HEK293 (cell line): ENCODE data around the gene ACSS2.

Experiments used
- AEBP2 ChIP-seq: fragments of 450-650 bp; formaldehyde crosslinking; IDR thresholded peaks from 2 replicates; pipeline ENCODE4 v1.5.1; 2016; ENCODE audit warnings: missing biosample characterization, missing genetic modification characterization, borderline replicate concordance
- BCL11A ChIP-seq: fragments of 450-650 bp; formaldehyde crosslinking; IDR thresholded peaks from 2 replicates; pipeline ENCODE4 v1.5.1; 2016; ENCODE audit warnings: low read depth, missing biosample characterization, missing genetic modification characterization
- BCL6B ChIP-seq: fragments of 450-650 bp; formaldehyde crosslinking; IDR thresholded peaks from 2 replicates; pipeline ENCODE4 v1.5.1; 2017; ENCODE audit warnings: missing biosample characterization, missing genetic modification characterization
- ELK4 ChIP-seq: IDR thresholded peaks from 2 replicates; pipeline ENCODE4 v1.6.1; 2011; ENCODE audit warnings: mild to moderate bottlenecking, low read depth, low read length, borderline replicate concordance
- GLIS1 ChIP-seq: fragments of 450-650 bp; formaldehyde crosslinking; IDR thresholded peaks from 2 replicates; pipeline ENCODE4 v1.5.1; 2016; ENCODE audit warnings: missing biosample characterization, missing genetic modification characterization
- KLF16 ChIP-seq: fragments of 450-650 bp; formaldehyde crosslinking; IDR thresholded peaks from 2 replicates; pipeline ENCODE4 v1.5.1; 2017; ENCODE audit warnings: missing biosample characterization, missing genetic modification characterization
- KLF17 ChIP-seq: fragments of 450-650 bp; formaldehyde crosslinking; IDR thresholded peaks from 2 replicates; pipeline ENCODE4 v1.5.1; 2016; ENCODE audit warnings: missing biosample characterization, missing genetic modification characterization
- KLF7 ChIP-seq: fragments of 450-650 bp; formaldehyde crosslinking; IDR thresholded peaks from 2 replicates; pipeline ENCODE4 v1.5.1; 2016; ENCODE audit warnings: missing biosample characterization, missing genetic modification characterization, borderline replicate concordance
- KLF8 ChIP-seq: fragments of 450-650 bp; formaldehyde crosslinking; IDR thresholded peaks from 2 replicates; pipeline ENCODE4 v1.5.1; 2016; ENCODE audit warnings: missing biosample characterization, missing genetic modification characterization
- PATZ1 ChIP-seq: fragments of 450-650 bp; formaldehyde crosslinking; IDR thresholded peaks from 2 replicates; pipeline ENCODE4 v1.5.1; 2016; ENCODE audit warnings: missing biosample characterization, missing genetic modification characterization
- SP7 ChIP-seq: fragments of 450-650 bp; formaldehyde crosslinking; IDR thresholded peaks from 2 replicates; pipeline ENCODE4 v1.5.1; 2016; ENCODE audit warnings: missing biosample characterization, missing genetic modification characterization
- ZFHX2 ChIP-seq: fragments of 450-650 bp; formaldehyde crosslinking; conservative IDR thresholded peaks from 2 replicates; pipeline ENCODE4 v1.5.1; 2016; ENCODE audit warnings: missing biosample characterization, missing genetic modification characterization
- ZFP37 ChIP-seq: fragments of 450-650 bp; formaldehyde crosslinking; IDR thresholded peaks from 2 replicates; pipeline ENCODE4 v1.5.1; 2016; ENCODE audit warnings: missing biosample characterization, missing genetic modification characterization
- ZIC2 ChIP-seq: fragments of 450-650 bp; formaldehyde crosslinking; IDR thresholded peaks from 2 replicates; pipeline ENCODE4 v1.5.1; 2016; ENCODE audit warnings: missing biosample characterization, missing genetic modification characterization
- ZNF169 ChIP-seq: fragments of 450-650 bp; formaldehyde crosslinking; IDR thresholded peaks from 2 replicates; pipeline ENCODE4 v1.5.1; 2016; ENCODE audit warnings: missing biosample characterization, missing genetic modification characterization
- ZNF24 ChIP-seq: fragments of 450-650 bp; formaldehyde crosslinking; IDR thresholded peaks from 2 replicates; pipeline ENCODE4 v1.5.1; 2016; ENCODE audit warnings: missing biosample characterization, missing genetic modification characterization
- ZNF266 ChIP-seq: fragments of 450-650 bp; formaldehyde crosslinking; IDR thresholded peaks from 2 replicates; pipeline ENCODE4 v1.5.1; 2016; ENCODE audit warnings: missing biosample characterization, missing genetic modification characterization, low read depth
- ZNF311 ChIP-seq: fragments of 450-650 bp; formaldehyde crosslinking; IDR thresholded peaks from 2 replicates; pipeline ENCODE4 v1.5.1; 2017; ENCODE audit warnings: missing biosample characterization, missing genetic modification characterization, borderline replicate concordance
- ZNF362 ChIP-seq: fragments of 450-650 bp; formaldehyde crosslinking; IDR thresholded peaks from 2 replicates; pipeline ENCODE4 v1.5.1; 2016; ENCODE audit warnings: missing biosample characterization, missing genetic modification characterization
- ZNF366 ChIP-seq: fragments of 450-650 bp; formaldehyde crosslinking; conservative IDR thresholded peaks from 2 replicates; pipeline ENCODE4 v1.5.1; 2016; ENCODE audit warnings: missing biosample characterization, missing genetic modification characterization
- ZNF404 ChIP-seq: fragments of 450-650 bp; formaldehyde crosslinking; IDR thresholded peaks from 2 replicates; pipeline ENCODE4 v1.5.1; 2017; ENCODE audit warnings: missing biosample characterization, missing genetic modification characterization
- ZNF544 ChIP-seq: fragments of 450-650 bp; formaldehyde crosslinking; IDR thresholded peaks from 2 replicates; pipeline ENCODE4 v1.5.0; 2017; ENCODE audit warnings: missing biosample characterization, missing genetic modification characterization
- ZNF600 ChIP-seq: fragments of 450-650 bp; formaldehyde crosslinking; IDR thresholded peaks from 2 replicates; pipeline ENCODE4 v1.5.1; 2016; ENCODE audit warnings: missing biosample characterization, missing genetic modification characterization
- ZNF654 ChIP-seq: fragments of 450-650 bp; formaldehyde crosslinking; IDR thresholded peaks from 2 replicates; pipeline ENCODE4 v1.5.1; 2016; ENCODE audit warnings: low read depth, missing biosample characterization, missing genetic modification characterization
- ZNF791 ChIP-seq: fragments of 450-650 bp; formaldehyde crosslinking; IDR thresholded peaks from 2 replicates; pipeline ENCODE4 v1.5.1; 2016; ENCODE audit warnings: missing biosample characterization, missing genetic modification characterization
- ZNF792 ChIP-seq: fragments of 450-650 bp; formaldehyde crosslinking; IDR thresholded peaks from 2 replicates; pipeline ENCODE4 v1.5.1; 2016; ENCODE audit warnings: missing biosample characterization, missing genetic modification characterization
- ZSCAN18 ChIP-seq: fragments of 450-650 bp; formaldehyde crosslinking; IDR thresholded peaks from 2 replicates; pipeline ENCODE4 v1.5.1; 2016; ENCODE audit warnings: missing biosample characterization, missing genetic modification characterization
- ZSCAN5A ChIP-seq: fragments of 450-650 bp; formaldehyde crosslinking; IDR thresholded peaks from 2 replicates; pipeline ENCODE4 v1.5.1; 2016; ENCODE audit warnings: missing biosample characterization, missing genetic modification characterization
- ZXDB ChIP-seq: fragments of 450-650 bp; formaldehyde crosslinking; IDR thresholded peaks from 2 replicates; pipeline ENCODE4 v1.5.1; 2016; ENCODE audit warnings: missing biosample characterization, missing genetic modification characterization

Gene ACSS2

GRCh38 chr20:34872622-34873224 lies 3.7 kb upstream of the ACSS2 start, which contains the start of gene GGT7 (continued):
- TF ChIP-seq ZNF366 (peak; percentile 36; the same call in 1 of the 2 replicates), ZNF362 (tag by site-specific recombination) (no peak), SP7 (tag by site-specific recombination) (peak; percentile 79), BCL6B (tag by site-specific recombination) (no peak), ZNF792 (no peak), ZIC2 (tag by site-specific recombination) (peak; percentile 63), ZNF169 (no peak), ZNF544 (tag by site-specific recombination) (no peak), KLF16 (tag by site-specific recombination) (no peak), ZNF404 (tag by site-specific recombination) (no peak), ZNF266 (tag by site-specific recombination) (no peak), ZNF24 (tag by site-specific recombination) (peak; percentile 44; the same call in 1 of the 2 replicates), BCL11A (no peak), ZNF791 (tag by site-specific recombination) (no peak), KLF17 (tag by site-specific recombination) (peak; percentile 66), ZFP37 (tag by site-specific recombination) (peak; percentile 39; the same call in 1 of the 2 replicates), ZSCAN5A (tag by site-specific recombination) (0 out of 2 replicates have a peak, but pooled peaks have one; percentile 27), AEBP2 (tag by site-specific recombination) (no peak), GLIS1 (tag by site-specific recombination) (peak; percentile 99), ZSCAN18 (tag by site-specific recombination) (no peak), ZXDB (tag by site-specific recombination) (peak; percentile 62; the same call in 1 of the 2 replicates), ELK4 (no peak), KLF7 (peak; percentile 53; the same call in 1 of the 2 replicates), ZNF600 (0 out of 2 replicates have a peak, but pooled peaks have one; percentile 32), ZFHX2 (peak; percentile 92), PATZ1 (tag by site-specific recombination) (peak; percentile 90), KLF8 (tag by site-specific recombination) (peak; percentile 88; the same call in 1 of the 2 replicates), ZNF654 (tag by site-specific recombination) (no peak), ZNF311 (tag by site-specific recombination) (no peak)
